GM19099 (cell line): Measurements from ENCODE around the gene COMMD3.

Experiments used
- POLR2A ChIP-seq: IDR thresholded peaks from 3 replicates; pipeline ENCODE4 v1.6.1; 2011; ENCODE audit warnings: low read depth; ENCODE audit not compliant: insufficient read length; ENCODE audit errors: extremely low read depth

The COMMD3 gene

GRCh38 chr10:22365644-22366434, 49.7 kb downstream of the COMMD3 start:
- no peak for TF ChIP-seq POLR2A

GRCh38 chr10:22366435-22366703, 50.2 kb downstream of the COMMD3 start:
- TF ChIP-seq POLR2A: no peak

GRCh38 chr10:22366771-22367170, 50.6 kb downstream of the COMMD3 start:
- TF ChIP-seq POLR2A: no peak

- no peak for TF ChIP-seq POLR2A
Measured at GRCh38 chr10:22367471-22367870, 51.3 kb downstream of the COMMD3 start.

- no peak for TF ChIP-seq POLR2A
Measured at GRCh38 chr10:22368402-22368801, 52.2 kb downstream of the COMMD3 start.

- no peak for TF ChIP-seq POLR2A
Measured at GRCh38 chr10:22368981-22369380, 52.8 kb downstream of the COMMD3 start.

- no peak for TF ChIP-seq POLR2A
Measured at GRCh38 chr10:22369434-22370072, 53.4 kb downstream of the COMMD3 start.
